DOHH2 (cell line): ENCODE results near the gene PEX14.

ENCODE experiments used
- CTCF ChIP-seq: fragments of 200-600 bp; sonication (generic); IDR thresholded peaks from one replicate; pipeline ENCODE4 v1.5.1; 2014; ENCODE audit warnings: antibody characterized with exemption, mild to moderate bottlenecking, low read depth, low read length; ENCODE audit not compliant: poor library complexity, severe bottlenecking
- EZH2phosphoT487 ChIP-seq: fragments of 200-600 bp; sonication (generic); IDR thresholded peaks from 2 replicates; pipeline ENCODE4 v1.6.1; 2017; ENCODE audit warnings: borderline replicate concordance, mild to moderate bottlenecking, antibody characterized with exemption, low read length, moderate library complexity, mixed read lengths

GRCh38 chr1:10671622-10672342 is 197.0 kb downstream of the PEX14 start:
- no peak for TF ChIP-seq CTCF
- TF ChIP-seq EZH2phosphoT487 = no peak
